Measurements from ENCODE around the gene HSD11B1L.

The HSD11B1L gene

GRCh38 chr19:5690125-5690954, 9.5 kb downstream of the HSD11B1L start, which contains the start of gene RPL36 (continued):
- TF ChIP-seq ZNF169 (tag by site-specific recombination; IDR thresholded peaks at IDR 0.05) (no peak), ZNF26 (tag by site-specific recombination; IDR thresholded peaks at IDR 0.05) (no peak), AEBP2 (tag by site-specific recombination; IDR thresholded peaks at IDR 0.05; ENCODE audit: borderline replicate concordance) (no peak), ZFP3 (tag by site-specific recombination; IDR thresholded peaks at IDR 0.05; ENCODE audit: low read depth) (peak; percentile 99), ZNF639 (tag by site-specific recombination; IDR thresholded peaks at IDR 0.05) (peak; percentile 84), KLF1 (tag by site-specific recombination; IDR thresholded peaks at IDR 0.05) (peak; percentile 35), ZNF239 (tag by site-specific recombination; IDR thresholded peaks at IDR 0.05) (peak; percentile 75; the same call in 1 of the 2 replicates), SP2 (tag by site-specific recombination; IDR thresholded peaks at IDR 0.05) (peak; percentile 34; the same call in 1 of the 2 replicates), PRDM4 (tag by site-specific recombination; IDR thresholded peaks at IDR 0.05) (0 out of 2 replicates have a peak, but pooled peaks have one; percentile 25), ZNF837 (tag by site-specific recombination; IDR thresholded peaks at IDR 0.05) (no peak), ZNF600 (tag by site-specific recombination; IDR thresholded peaks at IDR 0.05) (peak; percentile 52; the same call in 1 of the 2 replicates), PRDM2 (tag by site-specific recombination; IDR thresholded peaks at IDR 0.05; ENCODE audit: borderline replicate concordance) (0 out of 2 replicates have a peak, but pooled peaks have one; percentile 78), ZNF223 (tag by site-specific recombination; IDR thresholded peaks at IDR 0.05) (no peak), GLI2 (tag by site-specific recombination; IDR thresholded peaks at IDR 0.05; ENCODE audit: borderline replicate concordance, low read depth) (no peak), ZBTB6 (tag by site-specific recombination; IDR thresholded peaks at IDR 0.05) (no peak), ZNF792 (tag by site-specific recombination; IDR thresholded peaks at IDR 0.05) (no peak), ZNF571 (tag by site-specific recombination; IDR thresholded peaks at IDR 0.05) (no peak), ZNF76 (tag by site-specific recombination; IDR thresholded peaks at IDR 0.05; ENCODE audit: borderline replicate concordance, low read depth) (peak; percentile 94), SP7 (tag by site-specific recombination; IDR thresholded peaks at IDR 0.05) (peak; percentile 92), YY2 (tag by site-specific recombination; IDR thresholded peaks at IDR 0.05) (peak; percentile 68; the same call in 1 of the 2 replicates), ZNF701 (tag by site-specific recombination; IDR thresholded peaks at IDR 0.05) (no peak), ZNF426 (tag by site-specific recombination; IDR thresholded peaks at IDR 0.05) (no peak), REPIN1 (tag by site-specific recombination; IDR thresholded peaks at IDR 0.05; ENCODE audit: low read depth) (no peak), ZNF324 (tag by site-specific recombination; IDR thresholded peaks at IDR 0.05) (peak; percentile 85; the same call in 1 of the 2 replicates), ZNF138 (tag by site-specific recombination; IDR thresholded peaks at IDR 0.05; ENCODE audit: borderline replicate concordance) (no peak)
